Choroid plexus epithelial cell (primary cell): ENCODE results near the gene CCDC152.

ENCODE experiments used
- DNase-seq: peaks from one replicate; pipeline ENCODE4 v3.0.0-alpha.2; 2010; ENCODE audit warnings: low read depth
- H3K4me3 ChIP-seq: 2 replicates; pipeline ENCODE4 v1.5.1; 2011; ENCODE audit warnings: low read depth, mild to moderate bottlenecking, control low read depth, low read length, moderate library complexity
- TF ChIP-seq, protein P1 (sequence below): conservative IDR thresholded peaks from 2 replicates; pipeline ENCODE4 v1.5.1; 2011; ENCODE audit warnings: low read depth, mild to moderate bottlenecking, control low read depth, inconsistent platforms, low read length, moderate library complexity

Gene CCDC152

GRCh38 chr5:42740920-42741319 lies 15.7 kb upstream of the CCDC152 start:
- no peak for DNase-seq
- H3K4me3 ChIP-seq: no peak overlapping the region
- TF ChIP-seq, protein P1, sequence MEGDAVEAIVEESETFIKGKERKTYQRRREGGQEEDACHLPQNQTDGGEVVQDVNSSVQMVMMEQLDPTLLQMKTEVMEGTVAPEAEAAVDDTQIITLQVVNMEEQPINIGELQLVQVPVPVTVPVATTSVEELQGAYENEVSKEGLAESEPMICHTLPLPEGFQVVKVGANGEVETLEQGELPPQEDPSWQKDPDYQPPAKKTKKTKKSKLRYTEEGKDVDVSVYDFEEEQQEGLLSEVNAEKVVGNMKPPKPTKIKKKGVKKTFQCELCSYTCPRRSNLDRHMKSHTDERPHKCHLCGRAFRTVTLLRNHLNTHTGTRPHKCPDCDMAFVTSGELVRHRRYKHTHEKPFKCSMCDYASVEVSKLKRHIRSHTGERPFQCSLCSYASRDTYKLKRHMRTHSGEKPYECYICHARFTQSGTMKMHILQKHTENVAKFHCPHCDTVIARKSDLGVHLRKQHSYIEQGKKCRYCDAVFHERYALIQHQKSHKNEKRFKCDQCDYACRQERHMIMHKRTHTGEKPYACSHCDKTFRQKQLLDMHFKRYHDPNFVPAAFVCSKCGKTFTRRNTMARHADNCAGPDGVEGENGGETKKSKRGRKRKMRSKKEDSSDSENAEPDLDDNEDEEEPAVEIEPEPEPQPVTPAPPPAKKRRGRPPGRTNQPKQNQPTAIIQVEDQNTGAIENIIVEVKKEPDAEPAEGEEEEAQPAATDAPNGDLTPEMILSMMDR: no peak

- peak; percentile 24 for DNase-seq
- no peak overlapping the region for H3K4me3 ChIP-seq
- TF ChIP-seq, protein P1: peak; percentile 61
Measured at GRCh38 chr5:42745426-42745825, 11.2 kb upstream of the CCDC152 start.

DNA sequence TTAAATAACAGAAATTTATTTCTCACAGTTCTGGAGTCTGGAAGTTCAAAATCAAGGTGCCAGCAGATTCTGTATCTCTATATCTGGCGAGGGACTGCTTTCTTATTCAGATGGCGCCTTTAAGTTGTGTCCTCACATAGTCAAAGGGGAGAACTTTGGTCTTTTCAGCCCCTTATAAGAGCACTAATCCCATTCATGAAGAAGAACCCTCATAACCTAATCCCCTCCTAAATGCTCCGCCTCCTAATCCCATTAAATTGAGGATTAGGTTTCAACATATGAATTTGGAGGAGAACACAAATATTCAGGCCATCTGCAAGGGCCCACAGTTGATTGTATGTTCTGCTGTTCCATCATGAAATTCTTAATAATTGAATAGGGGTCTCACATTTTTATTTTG lies 10.8 kb upstream of the CCDC152 start:
- TF ChIP-seq, protein P1: no peak
- no peak overlapping the region for H3K4me3 ChIP-seq
- DNase-seq: no peak

DNA sequence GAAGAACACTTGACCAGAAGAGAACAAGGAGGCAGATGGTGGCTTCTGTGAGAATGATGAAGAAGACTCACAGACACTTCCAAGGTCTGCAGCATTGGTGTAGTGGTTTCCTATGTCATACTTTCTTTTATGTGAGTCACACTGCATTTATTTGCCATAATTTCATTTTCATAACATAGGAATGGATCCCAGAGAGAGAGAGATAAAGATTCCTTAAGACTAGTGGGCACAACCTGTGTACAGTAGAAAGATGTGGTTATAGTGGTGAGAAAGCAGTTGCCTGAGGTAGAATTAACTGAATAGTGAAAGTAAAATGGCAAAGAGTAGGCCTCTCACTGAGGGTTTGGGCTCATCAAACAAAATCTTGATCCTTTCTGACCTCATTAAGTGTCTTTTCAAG lies 7.6 kb upstream of the CCDC152 start:
- TF ChIP-seq, protein P1: no peak
- peak; percentile 3 for DNase-seq
- no peak overlapping the region for H3K4me3 ChIP-seq

DNA sequence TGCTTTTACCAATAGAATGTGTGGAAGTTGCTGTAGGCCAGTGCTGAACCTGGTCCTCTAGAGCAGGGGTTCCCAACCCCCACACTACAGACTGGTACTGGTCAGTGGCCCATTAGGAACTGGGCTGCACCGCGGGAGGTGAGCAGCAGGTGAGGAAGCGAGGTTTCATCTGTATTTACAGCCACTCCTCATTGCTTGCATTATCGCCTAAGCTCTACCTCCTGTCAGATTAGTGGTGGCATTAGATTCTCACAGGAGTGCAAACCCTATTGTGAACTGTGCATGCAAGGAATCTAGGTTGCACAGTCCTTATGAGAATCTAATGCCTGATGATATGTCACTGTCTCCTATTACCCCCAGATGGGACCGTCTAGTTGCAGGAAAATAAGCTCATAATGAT lies 6.1 kb upstream of the CCDC152 start:
- H3K4me3 ChIP-seq: no peak overlapping the region
- TF ChIP-seq, protein P1: no peak
- no peak for DNase-seq

DNA sequence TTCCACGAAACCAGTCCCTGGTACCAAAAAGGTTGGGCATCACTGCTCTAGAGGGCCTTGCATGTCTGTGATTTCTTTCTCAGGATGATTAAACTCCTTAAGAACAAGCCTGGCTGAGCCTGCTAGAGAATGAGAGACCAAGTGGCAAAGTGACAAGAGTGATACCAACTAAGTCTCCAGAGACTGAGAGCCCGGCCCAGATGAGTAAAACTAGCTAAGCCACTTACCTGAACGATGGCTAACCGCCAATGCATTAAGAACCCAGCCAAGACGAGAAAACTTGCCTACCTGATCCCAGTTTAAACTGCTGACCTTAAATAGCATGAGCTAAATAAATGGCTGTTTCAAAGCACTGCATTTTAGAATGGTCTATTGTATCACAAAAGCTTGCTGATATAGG lies 5.6 kb upstream of the CCDC152 start:
- H3K4me3 ChIP-seq: no peak overlapping the region
- TF ChIP-seq, protein P1: no peak
- DNase-seq: no peak

- TF ChIP-seq, protein P1: no peak
- no peak for DNase-seq
- no peak overlapping the region for H3K4me3 ChIP-seq
Measured at GRCh38 chr5:42753099-42753498, 3.5 kb upstream of the CCDC152 start.
